Measurements from ENCODE around the gene LHPP.

DNA sequence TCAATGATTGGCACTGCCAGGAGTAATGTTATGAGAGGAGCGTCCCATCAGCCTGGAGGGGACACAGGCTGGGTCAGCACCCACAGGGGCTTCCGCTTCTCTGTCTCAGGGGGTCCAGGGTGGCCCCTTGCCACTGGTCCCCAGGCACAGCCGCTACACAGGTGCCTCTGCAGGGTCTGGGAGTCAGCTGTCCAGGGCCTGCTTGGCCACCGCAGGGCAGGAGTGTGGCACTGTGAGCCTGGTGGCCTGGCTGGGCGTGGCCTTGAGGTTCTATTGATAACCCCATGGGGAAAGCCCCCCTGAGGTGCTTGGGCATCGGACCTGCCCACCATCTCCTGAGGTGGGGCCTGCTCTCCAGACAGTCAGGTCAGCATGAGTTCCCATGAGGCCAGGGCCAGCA is 136.6 kb downstream of the LHPP start:
- TF ChIP-seq, protein P1, sequence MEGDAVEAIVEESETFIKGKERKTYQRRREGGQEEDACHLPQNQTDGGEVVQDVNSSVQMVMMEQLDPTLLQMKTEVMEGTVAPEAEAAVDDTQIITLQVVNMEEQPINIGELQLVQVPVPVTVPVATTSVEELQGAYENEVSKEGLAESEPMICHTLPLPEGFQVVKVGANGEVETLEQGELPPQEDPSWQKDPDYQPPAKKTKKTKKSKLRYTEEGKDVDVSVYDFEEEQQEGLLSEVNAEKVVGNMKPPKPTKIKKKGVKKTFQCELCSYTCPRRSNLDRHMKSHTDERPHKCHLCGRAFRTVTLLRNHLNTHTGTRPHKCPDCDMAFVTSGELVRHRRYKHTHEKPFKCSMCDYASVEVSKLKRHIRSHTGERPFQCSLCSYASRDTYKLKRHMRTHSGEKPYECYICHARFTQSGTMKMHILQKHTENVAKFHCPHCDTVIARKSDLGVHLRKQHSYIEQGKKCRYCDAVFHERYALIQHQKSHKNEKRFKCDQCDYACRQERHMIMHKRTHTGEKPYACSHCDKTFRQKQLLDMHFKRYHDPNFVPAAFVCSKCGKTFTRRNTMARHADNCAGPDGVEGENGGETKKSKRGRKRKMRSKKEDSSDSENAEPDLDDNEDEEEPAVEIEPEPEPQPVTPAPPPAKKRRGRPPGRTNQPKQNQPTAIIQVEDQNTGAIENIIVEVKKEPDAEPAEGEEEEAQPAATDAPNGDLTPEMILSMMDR (IDR thresholded peaks at IDR 0.05), result no peak
- TF ChIP-seq TFCP2L1 (CRISPR knock-in tag; IDR thresholded peaks at IDR 0.05) (no peak), MYC (IDR thresholded peaks at IDR 0.05; ENCODE audit: borderline replicate concordance, low read length) (no peak), POLR2A (IDR thresholded peaks at IDR 0.05; ENCODE audit: low read length) (no peak), RCOR1 (IDR thresholded peaks at IDR 0.05; ENCODE audit: low read depth, low read length) (no peak), JUN (IDR thresholded peaks at IDR 0.05) (no peak), HOXB5 (CRISPR knock-in tag; IDR thresholded peaks at IDR 0.05) (no peak)
